Measurements from ENCODE around the gene TGM3.

TGM3 gene

GRCh38 chr20:2385496-2385895 lies 89.7 kb downstream of the TGM3 start:
- DNase-seq: no peak

- no peak for DNase-seq
Measured at GRCh38 chr20:2386516-2387179, 90.8 kb downstream of the TGM3 start.

- DNase-seq: peak; percentile 79
Measured at GRCh38 chr20:2387180-2387577, 91.4 kb downstream of the TGM3 start.

GRCh38 chr20:2387580-2387979 lies 91.8 kb downstream of the TGM3 start:
- no peak for DNase-seq

All from activated effector memory CD4-positive, alpha-beta T cell treated with anti-CD3 and anti-CD28 coated beads, Interleukin-2, amount 50 U/mL, for 16 hours (primary cell).